Measurements from ENCODE around the gene CPNE4. TPM values are rescaled to one million over a fixed set of nuclear protein-coding genes. Genes with fewer than 3 reads are reported as not detected.

Gene CPNE4
- total and polyA plus RNA-seq, 7 donors, result 0.03 to 0.04 TPM; not detected in 5

DNA sequence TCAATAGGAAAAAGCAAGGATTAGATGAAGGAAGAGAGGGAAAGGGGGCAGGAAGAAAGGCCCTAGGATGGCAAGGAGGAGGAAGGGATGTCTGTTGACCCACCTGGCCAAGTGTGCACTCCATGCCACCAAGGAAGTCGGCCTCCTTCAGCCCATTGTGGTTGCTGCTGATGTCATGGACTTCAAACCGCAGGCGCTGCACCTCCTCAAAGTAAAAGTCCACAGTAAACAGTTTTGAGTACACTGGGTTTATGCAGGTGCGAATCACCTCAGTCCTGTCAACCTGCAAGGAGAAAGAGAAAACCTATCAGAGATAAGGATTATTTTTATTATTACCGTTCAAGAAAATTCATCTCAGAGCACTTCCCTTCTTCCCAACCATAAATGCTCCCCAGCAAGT, 311.5 kb downstream of the CPNE4 start:
- intact Hi-C loops (cut with DNase I), result no loop called here
- peaks cover 0 to 3% (median 0%) of the 10 kb centered on the region in 3 donors for H3K27me3 ChIP-seq (ENCODE audit: insufficient read depth in 3 of 3, low read length in 2 of 3)
- 87 to 93% (median 88%) methylated on average over 5 of the region's 5 CpGs for WGBS, 3 donors
- no peaks in the 10 kb centered on the region for H3K9me3 ChIP-seq
- no peaks in the 10 kb centered on the region for H3K36me3 ChIP-seq (ENCODE audit: insufficient read depth in 1 of 2, low read depth in 1 of 2)
- ATAC-seq (no peak), DNase-seq (no peak)
- H3K4me3 ChIP-seq, result no peak overlapping the region
- no peaks in the 10 kb centered on the region for H3K4me1 ChIP-seq
- TF ChIP-seq, protein P1, sequence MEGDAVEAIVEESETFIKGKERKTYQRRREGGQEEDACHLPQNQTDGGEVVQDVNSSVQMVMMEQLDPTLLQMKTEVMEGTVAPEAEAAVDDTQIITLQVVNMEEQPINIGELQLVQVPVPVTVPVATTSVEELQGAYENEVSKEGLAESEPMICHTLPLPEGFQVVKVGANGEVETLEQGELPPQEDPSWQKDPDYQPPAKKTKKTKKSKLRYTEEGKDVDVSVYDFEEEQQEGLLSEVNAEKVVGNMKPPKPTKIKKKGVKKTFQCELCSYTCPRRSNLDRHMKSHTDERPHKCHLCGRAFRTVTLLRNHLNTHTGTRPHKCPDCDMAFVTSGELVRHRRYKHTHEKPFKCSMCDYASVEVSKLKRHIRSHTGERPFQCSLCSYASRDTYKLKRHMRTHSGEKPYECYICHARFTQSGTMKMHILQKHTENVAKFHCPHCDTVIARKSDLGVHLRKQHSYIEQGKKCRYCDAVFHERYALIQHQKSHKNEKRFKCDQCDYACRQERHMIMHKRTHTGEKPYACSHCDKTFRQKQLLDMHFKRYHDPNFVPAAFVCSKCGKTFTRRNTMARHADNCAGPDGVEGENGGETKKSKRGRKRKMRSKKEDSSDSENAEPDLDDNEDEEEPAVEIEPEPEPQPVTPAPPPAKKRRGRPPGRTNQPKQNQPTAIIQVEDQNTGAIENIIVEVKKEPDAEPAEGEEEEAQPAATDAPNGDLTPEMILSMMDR (IDR thresholded peaks at IDR 0.05), result no peak
- H3K27ac ChIP-seq, result no peak overlapping the region

DNA sequence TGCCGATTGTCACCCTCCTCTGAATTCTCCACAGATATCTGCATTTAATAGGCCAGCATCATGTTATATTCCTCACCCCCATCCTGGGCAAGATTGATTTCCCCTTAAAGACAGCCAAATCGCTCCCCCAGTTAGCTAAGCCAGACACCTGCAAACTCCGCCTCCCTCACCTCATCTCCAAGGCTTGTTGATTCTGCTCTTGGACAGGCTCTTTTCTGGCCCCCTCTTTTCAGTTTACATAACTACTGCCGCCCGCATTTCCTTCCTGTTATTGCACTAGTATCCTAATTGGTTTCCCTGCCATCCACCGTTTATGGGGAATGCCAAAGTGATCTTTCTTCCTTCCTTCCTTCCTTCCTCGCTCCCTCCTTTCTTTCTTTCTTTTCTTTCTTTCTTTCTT, 317.3 kb downstream of the CPNE4 start:
- H3K4me3 ChIP-seq, result no peak overlapping the region
- H3K27ac ChIP-seq, result no peak overlapping the region
- H3K36me3 ChIP-seq (ENCODE audit: insufficient read depth in 1 of 2, low read depth in 1 of 2), result no peaks in the 10 kb centered on the region
- DNase-seq, result no peak
- TF ChIP-seq, protein P1 (IDR thresholded peaks at IDR 0.05), result no peak
- WGBS, 3 donors, result 47 to 53% (median 50%) methylated on average over 7 of the region's 7 CpGs
- intact Hi-C loops (cut with DNase I), result no loop called here
- H3K9me3 ChIP-seq, result no peaks in the 10 kb centered on the region
- H3K27me3 ChIP-seq (ENCODE audit: insufficient read depth in 3 of 3, low read length in 2 of 3), result peaks cover 0 to 3% (median 0%) of the 10 kb centered on the region in 3 donors
- H3K4me1 ChIP-seq, result no peaks in the 10 kb centered on the region
- ATAC-seq, result no peak

DNA sequence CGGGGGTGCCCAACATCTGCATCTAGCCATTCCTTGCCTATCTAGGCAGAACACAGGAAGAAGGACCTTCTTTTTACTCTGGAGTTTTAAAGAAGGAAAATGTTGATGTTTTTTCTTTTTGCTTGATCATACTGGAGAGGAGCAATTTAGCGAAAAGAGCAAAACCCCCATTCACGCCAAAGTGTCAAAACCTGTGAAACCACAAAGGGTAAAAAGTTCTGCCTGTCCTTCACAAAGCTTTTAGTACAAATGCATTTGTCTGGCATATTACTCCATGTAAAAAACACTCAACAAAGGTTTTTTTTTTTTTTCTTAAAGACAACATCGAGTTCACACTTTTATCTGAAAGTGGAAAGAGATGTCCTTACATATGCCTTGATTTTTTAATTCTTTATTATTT, 317.9 kb downstream of the CPNE4 start:
- no peak for ATAC-seq
- Histone ChIP-seq H3K36me3 (ENCODE audit: insufficient read depth in 1 of 2, low read depth in 1 of 2) (no peaks in the 10 kb centered on the region), H3K27me3 (ENCODE audit: insufficient read depth in 3 of 3, low read length in 2 of 3) (no peaks in the 10 kb centered on the region), H3K4me3 (no peak overlapping the region), H3K9me3 (no peaks in the 10 kb centered on the region), H3K27ac (no peak overlapping the region), H3K4me1 (no peaks in the 10 kb centered on the region)
- 68 to 77% (median 70%) methylated on average over 4 of the region's 4 CpGs for WGBS, 3 donors
- TF ChIP-seq, protein P1 (IDR thresholded peaks at IDR 0.05), result no peak
- no peak for DNase-seq
- intact Hi-C loops (cut with DNase I), result no loop called here

DNA sequence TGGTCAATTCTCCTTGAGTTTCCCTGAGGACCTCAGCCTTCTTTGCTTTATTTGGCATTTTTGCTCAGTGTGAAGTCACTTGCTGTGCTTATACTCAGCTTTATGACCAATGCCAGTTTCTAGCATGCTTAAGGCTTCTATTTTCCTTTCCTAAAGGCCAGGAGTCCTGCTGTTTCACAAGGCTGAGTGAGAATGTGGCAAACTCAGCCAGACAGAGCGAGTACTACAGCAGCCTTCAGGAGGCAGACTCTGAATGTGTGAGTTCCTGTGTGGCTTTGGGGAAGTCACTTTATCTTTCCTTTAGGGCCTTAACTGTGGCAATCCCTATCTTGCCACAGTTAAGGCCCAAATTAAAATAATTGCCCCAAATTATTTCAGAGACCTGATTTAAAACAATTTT, 318.8 kb downstream of the CPNE4 start:
- Histone ChIP-seq H3K4me3 (no peak overlapping the region), H3K9me3 (no peaks in the 10 kb centered on the region), H3K36me3 (ENCODE audit: insufficient read depth in 1 of 2, low read depth in 1 of 2) (no peaks in the 10 kb centered on the region), H3K4me1 (no peaks in the 10 kb centered on the region), H3K27me3 (ENCODE audit: insufficient read depth in 3 of 3, low read length in 2 of 3) (no peaks in the 10 kb centered on the region), H3K27ac (no peak overlapping the region)
- TF ChIP-seq, protein P1 (IDR thresholded peaks at IDR 0.05), result no peak
- ATAC-seq (no peak), DNase-seq (no peak)
- 26 to 45% (median 43%) methylated on average over 1 of the region's 1 CpG for WGBS, 3 donors
- intact Hi-C loops (cut with DNase I), result no loop called here

DNA sequence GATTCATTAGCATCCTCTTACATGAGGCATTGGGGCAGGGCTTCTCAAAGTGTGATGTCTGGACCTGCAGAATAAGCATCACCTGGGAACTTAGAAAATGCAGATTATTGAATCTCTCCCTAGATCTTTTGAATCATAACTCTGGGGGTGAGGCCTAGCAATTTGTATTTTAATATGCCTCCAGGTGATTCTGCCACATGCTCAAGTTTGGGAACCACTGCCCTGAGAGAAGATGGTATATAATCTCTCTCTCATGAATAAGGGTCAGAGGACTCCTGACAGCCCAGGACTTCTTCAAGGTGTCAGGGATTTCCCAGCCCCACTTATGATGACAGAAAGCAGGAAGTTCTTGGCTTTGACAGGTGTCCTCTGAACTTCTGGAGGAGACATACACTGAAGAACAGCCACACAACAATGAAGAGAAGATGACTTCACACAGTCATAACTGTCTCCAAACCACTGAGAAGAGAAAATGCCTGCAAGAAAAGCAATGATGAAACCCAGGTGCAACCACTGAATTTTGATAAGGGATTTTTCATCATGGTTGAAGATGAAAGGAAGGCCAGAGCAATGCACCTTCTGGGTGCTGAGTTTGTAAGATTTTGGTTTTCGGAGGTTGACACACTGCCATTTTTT, 320.1 kb downstream of the CPNE4 start:
- ATAC-seq (no peak), DNase-seq (no peak)
- no peaks in the 10 kb centered on the region for H3K4me1 ChIP-seq
- H3K4me3 ChIP-seq, result no peak overlapping the region
- TF ChIP-seq, protein P1 (IDR thresholded peaks at IDR 0.05), result no peak
- H3K27me3 ChIP-seq (ENCODE audit: insufficient read depth in 3 of 3, low read length in 2 of 3), result no peaks in the 10 kb centered on the region
- H3K27ac ChIP-seq, result no peak overlapping the region
- no peaks in the 10 kb centered on the region for H3K36me3 ChIP-seq (ENCODE audit: insufficient read depth in 1 of 2, low read depth in 1 of 2)
- intact Hi-C loops (cut with DNase I), result no loop called here
- 91 to 96% (median 93%) methylated on average over 1 of the region's 1 CpG for WGBS, 3 donors
- H3K9me3 ChIP-seq, result no peaks in the 10 kb centered on the region
